Inflammatory macrophage treated with lipopolysaccharide for 1 hour (primary cell): ENCODE measurements around the gene HOXA11.

Experiments used
- DNase-seq, 2 donors: peaks; one replicate each; pipeline ENCODE4 v3.0.0-alpha.2; 2020 to 2022

Gene HOXA11

GRCh38 chr7:27205325-27206280, 20.6 kb upstream of the HOXA11 start:
- DNase-seq, result no peak

GRCh38 chr7:27204851-27205322, 19.9 kb upstream of the HOXA11 start:
- DNase-seq, result no peak

GRCh38 chr7:27203964-27204594, 19.0 kb upstream of the HOXA11 start:
- no peak for DNase-seq

- no peak for DNase-seq
Measured at GRCh38 chr7:27203365-27203953, 18.4 kb upstream of the HOXA11 start.

- no peak for DNase-seq
Measured at GRCh38 chr7:27202862-27203134, 17.8 kb upstream of the HOXA11 start.

GRCh38 chr7:27202018-27202861, 17.2 kb upstream of the HOXA11 start:
- DNase-seq, result no peak

- no peak for DNase-seq
Measured at GRCh38 chr7:27201580-27202017, 16.6 kb upstream of the HOXA11 start.

- DNase-seq, result peak; percentile 53 to 55
Measured at GRCh38 chr7:27200761-27201579, 15.9 kb upstream of the HOXA11 start.

- DNase-seq, result no peak
Measured at GRCh38 chr7:27199849-27200760, 15.1 kb upstream of the HOXA11 start, which contains the start of gene HOXA13. Gene HOXA13, minus strand, starts transcription at chr7:27200091. Its CDS starts 14 bp downstream, at chr7:27200077.

- no peak for DNase-seq
Measured at GRCh38 chr7:27198871-27199801, 14.1 kb upstream of the HOXA11 start.

- DNase-seq, result no peak
Measured at GRCh38 chr7:27198138-27198841, 13.3 kb upstream of the HOXA11 start.

- no peak for DNase-seq
Measured at GRCh38 chr7:27197137-27198042, 12.4 kb upstream of the HOXA11 start.

- DNase-seq, result peak; percentile 55 to 94
Measured at GRCh38 chr7:27196287-27196767, 11.3 kb upstream of the HOXA11 start.

- DNase-seq, result no peak
Measured at GRCh38 chr7:27194686-27195379, 9.8 kb upstream of the HOXA11 start.

GRCh38 chr7:27194002-27194352, 8.9 kb upstream of the HOXA11 start:
- DNase-seq, result no peak

GRCh38 chr7:27193335-27194001, 8.4 kb upstream of the HOXA11 start:
- DNase-seq, result no peak
